ENCODE data around the gene ADAMTS1.

DNA sequence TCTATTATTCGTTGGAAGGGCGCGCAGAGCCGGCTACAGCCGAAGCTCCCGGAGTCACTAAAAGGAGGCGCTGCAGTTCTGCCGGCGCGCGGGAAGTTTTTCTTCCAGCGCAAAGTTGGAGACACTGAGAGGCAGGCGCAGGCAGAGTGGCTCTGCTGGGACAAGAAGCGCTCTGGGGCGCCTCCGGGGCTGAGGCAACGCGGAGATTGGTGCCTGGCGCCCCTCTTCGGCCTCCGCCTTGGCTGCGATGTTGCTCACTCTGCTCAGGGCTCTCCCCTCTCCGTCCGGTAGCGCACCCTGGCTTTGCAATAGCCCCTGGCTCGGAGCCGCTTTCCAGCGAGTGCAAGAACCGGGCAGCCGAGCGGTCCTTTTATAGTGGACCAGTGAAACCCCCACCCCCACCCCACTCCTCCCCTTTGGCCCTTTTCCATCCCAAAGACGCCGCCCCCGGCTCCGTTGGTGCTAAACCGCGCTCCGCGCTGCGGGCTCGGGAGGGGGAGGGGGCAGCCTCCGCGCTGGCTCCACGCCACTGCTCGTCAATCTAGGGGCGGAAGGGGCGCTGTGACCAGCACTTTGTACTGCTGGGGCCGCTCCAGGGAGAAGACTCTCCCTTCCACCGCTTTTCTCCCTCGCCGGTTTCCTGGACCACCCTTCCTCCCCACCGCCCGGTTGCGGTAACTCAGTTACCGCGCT lies at the start of gene ADAMTS1:
- TF ChIP-seq, protein P1, sequence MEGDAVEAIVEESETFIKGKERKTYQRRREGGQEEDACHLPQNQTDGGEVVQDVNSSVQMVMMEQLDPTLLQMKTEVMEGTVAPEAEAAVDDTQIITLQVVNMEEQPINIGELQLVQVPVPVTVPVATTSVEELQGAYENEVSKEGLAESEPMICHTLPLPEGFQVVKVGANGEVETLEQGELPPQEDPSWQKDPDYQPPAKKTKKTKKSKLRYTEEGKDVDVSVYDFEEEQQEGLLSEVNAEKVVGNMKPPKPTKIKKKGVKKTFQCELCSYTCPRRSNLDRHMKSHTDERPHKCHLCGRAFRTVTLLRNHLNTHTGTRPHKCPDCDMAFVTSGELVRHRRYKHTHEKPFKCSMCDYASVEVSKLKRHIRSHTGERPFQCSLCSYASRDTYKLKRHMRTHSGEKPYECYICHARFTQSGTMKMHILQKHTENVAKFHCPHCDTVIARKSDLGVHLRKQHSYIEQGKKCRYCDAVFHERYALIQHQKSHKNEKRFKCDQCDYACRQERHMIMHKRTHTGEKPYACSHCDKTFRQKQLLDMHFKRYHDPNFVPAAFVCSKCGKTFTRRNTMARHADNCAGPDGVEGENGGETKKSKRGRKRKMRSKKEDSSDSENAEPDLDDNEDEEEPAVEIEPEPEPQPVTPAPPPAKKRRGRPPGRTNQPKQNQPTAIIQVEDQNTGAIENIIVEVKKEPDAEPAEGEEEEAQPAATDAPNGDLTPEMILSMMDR (IDR thresholded peaks at IDR 0.05) = peak in 1 of 4 donors; percentile 22
- TF ChIP-seq POLR2A (IDR thresholded peaks at IDR 0.05) = peak; percentile 93

All from right lobe of liver (tissue), 4 donors.